NB4 (cell line): ENCODE data around the gene CELF4.

Source experiments
- MYC ChIP-seq: IDR thresholded peaks from 2 replicates; pipeline ENCODE4 v1.6.1; 2011; ENCODE audit warnings: low read depth, low read length
- POLR2A ChIP-seq: IDR thresholded peaks from 2 replicates; pipeline ENCODE4 v1.6.1; 2011; ENCODE audit warnings: mild to moderate bottlenecking; ENCODE audit not compliant: insufficient read length; ENCODE audit errors: extremely low read depth
- TF ChIP-seq, protein P1 (sequence below): IDR thresholded peaks from one replicate; pipeline ENCODE4 v1.5.1; 2012; ENCODE audit warnings: low read depth, low read length
- TF ChIP-seq, protein P2 (sequence below): IDR thresholded peaks from 2 replicates; pipeline ENCODE4 v1.6.1; 2011; ENCODE audit warnings: low read depth, low read length

DNA sequence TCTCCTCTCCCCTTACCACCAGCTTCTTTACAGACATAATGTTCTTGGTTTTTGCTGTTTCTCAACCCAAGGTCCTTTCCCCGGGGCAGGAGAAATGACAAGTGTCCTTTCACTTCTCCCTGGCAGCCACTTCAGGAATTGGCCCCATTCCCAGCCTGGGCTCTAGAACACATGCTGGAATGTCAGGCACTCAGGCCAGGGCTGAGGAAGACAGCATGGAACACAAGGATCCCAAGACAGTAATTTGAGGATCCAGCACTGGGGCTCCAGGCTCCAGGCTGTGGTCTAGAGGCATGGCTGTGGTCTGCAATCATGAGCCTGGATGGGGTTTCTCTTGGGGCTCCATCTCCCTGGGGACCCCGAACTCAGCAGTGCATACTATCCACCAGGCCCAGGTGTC lies 201.4 kb downstream of the CELF4 start:
- TF ChIP-seq, protein P1, sequence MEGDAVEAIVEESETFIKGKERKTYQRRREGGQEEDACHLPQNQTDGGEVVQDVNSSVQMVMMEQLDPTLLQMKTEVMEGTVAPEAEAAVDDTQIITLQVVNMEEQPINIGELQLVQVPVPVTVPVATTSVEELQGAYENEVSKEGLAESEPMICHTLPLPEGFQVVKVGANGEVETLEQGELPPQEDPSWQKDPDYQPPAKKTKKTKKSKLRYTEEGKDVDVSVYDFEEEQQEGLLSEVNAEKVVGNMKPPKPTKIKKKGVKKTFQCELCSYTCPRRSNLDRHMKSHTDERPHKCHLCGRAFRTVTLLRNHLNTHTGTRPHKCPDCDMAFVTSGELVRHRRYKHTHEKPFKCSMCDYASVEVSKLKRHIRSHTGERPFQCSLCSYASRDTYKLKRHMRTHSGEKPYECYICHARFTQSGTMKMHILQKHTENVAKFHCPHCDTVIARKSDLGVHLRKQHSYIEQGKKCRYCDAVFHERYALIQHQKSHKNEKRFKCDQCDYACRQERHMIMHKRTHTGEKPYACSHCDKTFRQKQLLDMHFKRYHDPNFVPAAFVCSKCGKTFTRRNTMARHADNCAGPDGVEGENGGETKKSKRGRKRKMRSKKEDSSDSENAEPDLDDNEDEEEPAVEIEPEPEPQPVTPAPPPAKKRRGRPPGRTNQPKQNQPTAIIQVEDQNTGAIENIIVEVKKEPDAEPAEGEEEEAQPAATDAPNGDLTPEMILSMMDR = no peak
- TF ChIP-seq POLR2A (no peak), MYC (no peak)
- TF ChIP-seq, protein P2, sequence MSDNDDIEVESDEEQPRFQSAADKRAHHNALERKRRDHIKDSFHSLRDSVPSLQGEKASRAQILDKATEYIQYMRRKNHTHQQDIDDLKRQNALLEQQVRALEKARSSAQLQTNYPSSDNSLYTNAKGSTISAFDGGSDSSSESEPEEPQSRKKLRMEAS = no peak
